Activated T-helper 1 cell treated with anti-CD3 and anti-CD28 coated beads, Interleukin-2, amount 50 U/mL, for 16 hours (primary cell): ENCODE data around the gene ZNF225.
"Not testable (repeated sequence)": the region's sequence is repeated elsewhere in the genome, so short reads cannot be mapped to it uniquely, and the experiment has no call there.

Experiments
- DNase-seq, 2 donors: peaks; one replicate each; pipeline ENCODE4 v3.0.0-alpha.2; 2020; ENCODE audit warnings: low read depth in 1 of 2, low spot score in 1 of 2

Gene ZNF225

GRCh38 chr19:44113138-44113783, at the start of gene ZNF225:
Gene ZNF225 (plus strand): TSS chr19:44113399. CDS start chr19:44115828, 2,429 bp downstream.
- peak; percentile 56 to 71 for DNase-seq

GRCh38 chr19:44066305-44066704, 46.9 kb upstream of the ZNF225 start:
- no peak for DNase-seq

- no peak for DNase-seq
Measured at GRCh38 chr19:44069415-44069814, 43.8 kb upstream of the ZNF225 start.

GRCh38 chr19:44071824-44072542, 41.2 kb upstream of the ZNF225 start, which contains the start of gene ZNF284:
Gene ZNF284 (plus strand): TSS chr19:44072159. CDS start chr19:44076390, 4,231 bp downstream.
- DNase-seq, result peak; percentile 61 to 69

GRCh38 chr19:44072543-44073401, 40.4 kb upstream of the ZNF225 start:
- no peak for DNase-seq

GRCh38 chr19:44076325-44076724, 36.9 kb upstream of the ZNF225 start:
- DNase-seq, result no peak

GRCh38 chr19:44092108-44092507, 21.1 kb upstream of the ZNF225 start:
- no peak for DNase-seq

- peak; percentile 59 to 69 for DNase-seq
Measured at GRCh38 chr19:44093931-44094765, 19.1 kb upstream of the ZNF225 start, which contains the start of gene ZNF224. Gene ZNF224 (plus strand): TSS chr19:44094361. CDS start chr19:44097874, 3,513 bp downstream.

- DNase-seq, result no peak
Measured at GRCh38 chr19:44107751-44108150, 5.4 kb upstream of the ZNF225 start.

GRCh38 chr19:44109458-44109857, 3.7 kb upstream of the ZNF225 start:
- no peak for DNase-seq

- DNase-seq, result no peak
Measured at GRCh38 chr19:44111910-44112463, 1.2 kb upstream of the ZNF225 start.

GRCh38 chr19:44112802-44113137, 429 bp upstream of the ZNF225 start:
- no peak for DNase-seq

GRCh38 chr19:44113784-44114390, 688 bp downstream of the ZNF225 start:
- DNase-seq, result no peak

- DNase-seq, result not testable (repeated sequence)
Measured at GRCh38 chr19:44121162-44121561, 8.0 kb downstream of the ZNF225 start.

- DNase-seq, result no peak
Measured at GRCh38 chr19:44131955-44132354, 18.8 kb downstream of the ZNF225 start.

GRCh38 chr19:44141191-44142058, 28.2 kb downstream of the ZNF225 start, which contains the start of gene ZNF234:
Gene ZNF234 (plus strand): TSS chr19:44141554. CDS start chr19:44144633, 3,079 bp downstream.
- peak; percentile 36 to 43 for DNase-seq

- DNase-seq, result no peak
Measured at GRCh38 chr19:44142059-44142433, 28.8 kb downstream of the ZNF225 start.

- DNase-seq, result no peak
Measured at GRCh38 chr19:44149776-44150175, 36.6 kb downstream of the ZNF225 start.

GRCh38 chr19:44151491-44151890, 38.3 kb downstream of the ZNF225 start:
- DNase-seq, result no peak
